NCI-H82 (cell line): ENCODE results near the gene SLC12A8.
A peak's percentile ranks its signal among the peaks of the same experiment; 100 is the strongest.

Source experiments
- DNase-seq: peaks from one replicate; lab custom pipeline; 2025; lab: John Stamatoyannopoulos, UW

The SLC12A8 gene

GRCh38 chr3:125212509-125213363, at the start of gene SLC12A8:
Gene SLC12A8, minus strand, starts transcription at chr3:125212748. Its CDS starts 1,399 bp downstream, at chr3:125211349.
- DNase-seq = no peak

GRCh38 chr3:125262161-125262560, 49.6 kb upstream of the SLC12A8 start:
- DNase-seq = no peak

GRCh38 chr3:125261031-125261430, 48.5 kb upstream of the SLC12A8 start:
- no peak for DNase-seq

GRCh38 chr3:125260158-125260557, 47.6 kb upstream of the SLC12A8 start:
- DNase-seq = no peak

GRCh38 chr3:125257536-125257935, 45.0 kb upstream of the SLC12A8 start:
- no peak for DNase-seq

- no peak for DNase-seq
These were observed 44.1 kb upstream of the SLC12A8 start for GRCh38 chr3:125256675-125257074.

- no peak for DNase-seq
These were observed 38.4 kb upstream of the SLC12A8 start for GRCh38 chr3:125250973-125251372.

GRCh38 chr3:125246237-125246636, 33.7 kb upstream of the SLC12A8 start:
- DNase-seq = no peak

GRCh38 chr3:125245521-125245920, 33.0 kb upstream of the SLC12A8 start:
- no peak for DNase-seq

- DNase-seq = no peak
These were observed 27.9 kb upstream of the SLC12A8 start for GRCh38 chr3:125240496-125240895.

- DNase-seq = no peak
These were observed 26.7 kb upstream of the SLC12A8 start for GRCh38 chr3:125239266-125239665.

GRCh38 chr3:125238759-125239158, 26.2 kb upstream of the SLC12A8 start:
- no peak for DNase-seq

GRCh38 chr3:125236331-125236903, 23.9 kb upstream of the SLC12A8 start:
- DNase-seq = no peak

- DNase-seq = no peak
These were observed 22.3 kb upstream of the SLC12A8 start for GRCh38 chr3:125234831-125235230.

- DNase-seq = no peak
These were observed 19.9 kb upstream of the SLC12A8 start for GRCh38 chr3:125232401-125232800.

GRCh38 chr3:125231895-125232294, 19.3 kb upstream of the SLC12A8 start:
- DNase-seq = peak; percentile 74

GRCh38 chr3:125229707-125230106, 17.2 kb upstream of the SLC12A8 start:
- DNase-seq = no peak

- DNase-seq = no peak
These were observed 16.6 kb upstream of the SLC12A8 start for GRCh38 chr3:125229168-125229567.

- DNase-seq = no peak
These were observed 9.3 kb upstream of the SLC12A8 start for GRCh38 chr3:125221831-125222230.

GRCh38 chr3:125220727-125221429, 8.3 kb upstream of the SLC12A8 start:
- no peak for DNase-seq

- DNase-seq = no peak
These were observed 7.6 kb upstream of the SLC12A8 start for GRCh38 chr3:125220183-125220582.

- DNase-seq = no peak
These were observed 6.7 kb upstream of the SLC12A8 start for GRCh38 chr3:125219261-125219701.

- DNase-seq = no peak
These were observed 2.2 kb upstream of the SLC12A8 start for GRCh38 chr3:125214738-125215137.
